ENCODE measurements around the gene ALDH1B1. TPM values are rescaled to one million over a fixed set of nuclear protein-coding genes. Genes with fewer than 3 reads are reported as not detected.
A peak's percentile ranks its signal among the peaks of the same experiment; 100 is the strongest.

ALDH1B1 gene
- total RNA-seq, 2 donors from 2014 or later = 47.7 to 59.9 TPM

- Mint-ChIP-seq H3K27ac (no peak overlapping the region), H3K4me1 (peaks cover 48% of the 10 kb centered on the region), H3K4me3 (no peak overlapping the region), H3K27me3 (ENCODE audit: insufficient read depth) (peaks cover 64% of the 10 kb centered on the region), H3K36me3 (ENCODE audit: low read depth) (no peaks in the 10 kb centered on the region), H3K9me3 (no peaks in the 10 kb centered on the region)
- H3K4me1 ChIP-seq (ENCODE audit: control insufficient read depth, insufficient read depth, low read length) = no peaks in the 10 kb centered on the region
- no peak overlapping the region for H3K4me3 ChIP-seq (ENCODE audit: low read length)
- no peak overlapping the region for H3K9ac ChIP-seq (ENCODE audit: extremely low read depth, low read length, poor library complexity, severe bottlenecking)
- WGBS, 2 experiments (ENCODE audit: insufficient coverage in 1 of 2, insufficient read length in 1 of 2) = 84 to 94% methylated on average over 2 to 3 of the region's 4 CpGs
- peaks cover 44% of the 10 kb centered on the region for H3K27me3 ChIP-seq (ENCODE audit: control insufficient read depth, insufficient read depth, low read length, poor library complexity, severe bottlenecking)
- no peak for DNase-seq
- no peak overlapping the region for H3K27ac ChIP-seq (ENCODE audit: low read depth, low read length)
- TF ChIP-seq CTCF (conservative IDR thresholded peaks at IDR 0.05) = no peak
- H3K36me3 ChIP-seq (ENCODE audit: control insufficient read depth, insufficient read depth, low read length) = peaks cover 13% of the 10 kb centered on the region
- H3K9me3 ChIP-seq (ENCODE audit: control insufficient read depth, low read length) = no peaks in the 10 kb centered on the region
These were observed 24.0 kb downstream of the ALDH1B1 start for GRCh38 chr9:38416461-38416860.

GRCh38 chr9:38417003-38417945 is 24.8 kb downstream of the ALDH1B1 start:
- peak; percentile 95 for DNase-seq
- no peak overlapping the region for H3K4me3 Mint-ChIP-seq
- Histone ChIP-seq H3K27me3 (ENCODE audit: control insufficient read depth, insufficient read depth, low read length, poor library complexity, severe bottlenecking) (peaks cover 36% of the 10 kb centered on the region), H3K9me3 (ENCODE audit: control insufficient read depth, low read length) (no peaks in the 10 kb centered on the region), H3K9ac (ENCODE audit: extremely low read depth, low read length, poor library complexity, severe bottlenecking) (no peak overlapping the region), H3K27ac (ENCODE audit: low read depth, low read length) (no peak overlapping the region), H3K4me3 (ENCODE audit: low read length) (no peak overlapping the region), H3K4me1 (ENCODE audit: control insufficient read depth, insufficient read depth, low read length) (no peaks in the 10 kb centered on the region), H3K36me3 (ENCODE audit: control insufficient read depth, insufficient read depth, low read length) (peaks cover 5% of the 10 kb centered on the region)
- no peak overlapping the region for H3K27ac Mint-ChIP-seq
- peaks cover 56% of the 10 kb centered on the region for H3K27me3 Mint-ChIP-seq (ENCODE audit: insufficient read depth)
- WGBS, 2 experiments (ENCODE audit: insufficient coverage in 1 of 2, insufficient read length in 1 of 2) = 68 to 72% methylated on average over 7 to 8 of the region's 8 CpGs
- peaks cover 49% of the 10 kb centered on the region for H3K4me1 Mint-ChIP-seq
- H3K36me3 Mint-ChIP-seq (ENCODE audit: low read depth) = no peaks in the 10 kb centered on the region
- peak; percentile 91 for TF ChIP-seq CTCF (conservative IDR thresholded peaks at IDR 0.05)
- no peaks in the 10 kb centered on the region for H3K9me3 Mint-ChIP-seq

- 93 to 100% methylated on average over 1 of the region's 1 CpG for WGBS, 2 experiments (ENCODE audit: insufficient coverage in 1 of 2, insufficient read length in 1 of 2)
These were observed 25.9 kb downstream of the ALDH1B1 start for GRCh38 chr9:38418366-38418765.

More at GRCh38 chr9:38418366-38418765, 25.9 kb downstream of the ALDH1B1 start:
- Mint-ChIP-seq H3K27me3 (ENCODE audit: insufficient read depth) (peaks cover 54% of the 10 kb centered on the region), H3K4me1 (peaks cover 46% of the 10 kb centered on the region), H3K36me3 (ENCODE audit: low read depth) (no peaks in the 10 kb centered on the region), H3K27ac (no peak overlapping the region), H3K9me3 (no peaks in the 10 kb centered on the region), H3K4me3 (no peak overlapping the region)
- TF ChIP-seq CTCF (conservative IDR thresholded peaks at IDR 0.05) = no peak
- Histone ChIP-seq H3K27ac (ENCODE audit: low read depth, low read length) (no peak overlapping the region), H3K9me3 (ENCODE audit: control insufficient read depth, low read length) (no peaks in the 10 kb centered on the region), H3K4me1 (ENCODE audit: control insufficient read depth, insufficient read depth, low read length) (no peaks in the 10 kb centered on the region), H3K9ac (ENCODE audit: extremely low read depth, low read length, poor library complexity, severe bottlenecking) (no peak overlapping the region), H3K27me3 (ENCODE audit: control insufficient read depth, insufficient read depth, low read length, poor library complexity, severe bottlenecking) (peaks cover 32% of the 10 kb centered on the region), H3K36me3 (ENCODE audit: control insufficient read depth, insufficient read depth, low read length) (peaks cover 4% of the 10 kb centered on the region), H3K4me3 (ENCODE audit: low read length) (no peak overlapping the region)
- no peak for DNase-seq
